Liver (tissue), 2 donors: Measurements from ENCODE around the gene SLK.

ENCODE experiments used
- JUND ChIP-seq, 2 donors: IDR thresholded peaks; 2 replicates each; pipeline ENCODE4 v1.6.1; 2016; ENCODE audit warnings: antibody characterized with exemption in 2 of 2
- YY1 ChIP-seq: IDR thresholded peaks from 2 replicates; pipeline ENCODE4 v1.6.1; 2016; ENCODE audit warnings: antibody characterized with exemption, mild to moderate bottlenecking
- donor health status: healthy.

- TF ChIP-seq JUND (IDR thresholded peaks at IDR 0.05) (no peak), YY1 (no peak)
These were observed 37.5 kb upstream of the SLK start for GRCh38 chr10:103929381-103929921.
